WI38 (cell line): ENCODE results near the gene EBI3.
"Not testable (repeated sequence)": the region's sequence is repeated elsewhere in the genome, so short reads cannot be mapped to it uniquely, and the experiment has no call there.

Source experiments
- H3K4me3 ChIP-seq: 2 replicates; pipeline ENCODE4 v1.5.1; 2011; ENCODE audit warnings: low read depth, mild to moderate bottlenecking, control low read depth, low read length
- CTCF ChIP-seq: IDR thresholded peaks from 2 replicates; pipeline ENCODE4 v1.5.1; 2012; ENCODE audit warnings: low read depth, mild to moderate bottlenecking, control low read depth, low read length

EBI3 gene

DNA sequence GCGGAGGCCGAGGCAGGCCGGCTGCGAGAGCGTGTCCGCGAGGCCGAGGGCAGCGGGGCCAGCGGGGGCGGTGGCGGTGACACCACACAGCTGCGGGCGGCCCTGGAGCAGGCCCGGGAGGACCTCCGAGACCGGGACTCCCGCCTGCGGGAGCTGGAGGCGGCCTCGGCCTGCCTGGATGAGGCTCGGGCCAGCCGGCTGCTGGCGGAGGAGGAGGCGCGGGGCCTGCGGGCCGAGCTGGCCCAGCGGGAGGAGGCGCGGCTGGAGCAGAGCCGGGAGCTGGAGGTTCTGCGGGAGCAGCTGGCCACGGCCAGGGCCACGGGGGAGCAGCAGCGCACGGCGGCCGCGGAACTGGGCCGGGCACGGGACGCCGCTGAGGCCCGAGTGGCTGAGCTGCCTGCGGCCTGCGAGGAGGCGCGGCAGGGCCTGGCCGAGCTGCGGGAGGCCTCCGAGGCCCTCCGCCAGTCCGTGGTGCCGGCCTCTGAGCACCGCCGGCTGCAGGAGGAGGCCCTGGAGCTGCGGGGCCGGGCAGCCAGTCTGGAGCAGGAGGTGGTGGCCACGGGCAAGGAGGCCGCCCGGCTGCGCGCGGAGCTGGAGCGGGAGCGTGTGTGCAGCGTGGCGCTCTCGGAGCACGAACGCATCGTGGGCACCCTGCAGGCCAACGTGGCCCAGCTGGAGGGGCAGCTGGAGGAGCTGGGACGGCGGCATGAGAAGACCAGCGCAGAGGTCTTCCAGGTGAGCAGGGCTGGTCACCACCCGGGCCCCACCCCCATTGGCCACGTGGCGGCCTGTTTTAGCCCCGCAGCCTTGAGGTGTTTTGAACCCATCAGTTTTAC, 11.7 kb upstream of the EBI3 start:
- TF ChIP-seq CTCF: no peak

GRCh38 chr19:4218523-4218922, 10.8 kb upstream of the EBI3 start:
- not testable (repeated sequence) for H3K4me3 ChIP-seq

More for the DNA sequence above, 11.7 kb upstream of the EBI3 start:
- no peak overlapping the region for H3K4me3 ChIP-seq

GRCh38 chr19:4220188-4220587, 9.1 kb upstream of the EBI3 start:
- no peak for TF ChIP-seq CTCF
- no peak overlapping the region for H3K4me3 ChIP-seq

DNA sequence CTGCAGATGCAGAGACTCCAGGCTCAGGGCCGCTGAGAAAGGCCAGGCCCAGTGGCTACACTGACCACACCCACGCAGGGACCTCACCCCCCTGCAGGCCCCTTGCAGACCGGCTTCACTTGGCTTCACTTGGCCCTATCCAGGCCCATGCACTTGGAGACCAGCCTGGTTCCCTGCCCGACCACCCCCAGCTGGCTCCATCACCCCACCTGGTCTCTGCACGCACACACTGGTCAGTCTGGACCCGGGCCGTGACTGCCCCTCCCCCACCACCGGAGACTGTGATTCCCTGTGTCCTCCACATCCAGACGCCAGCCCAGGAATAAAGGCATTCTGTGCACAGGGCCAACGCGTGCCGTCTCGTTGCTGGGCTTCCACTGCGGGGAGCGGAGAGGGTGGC, 4.9 kb upstream of the EBI3 start:
- H3K4me3 ChIP-seq: no peak overlapping the region
- TF ChIP-seq CTCF: no peak

- no peak for TF ChIP-seq CTCF
These were observed 3.4 kb upstream of the EBI3 start for GRCh38 chr19:4225885-4226284.

DNA sequence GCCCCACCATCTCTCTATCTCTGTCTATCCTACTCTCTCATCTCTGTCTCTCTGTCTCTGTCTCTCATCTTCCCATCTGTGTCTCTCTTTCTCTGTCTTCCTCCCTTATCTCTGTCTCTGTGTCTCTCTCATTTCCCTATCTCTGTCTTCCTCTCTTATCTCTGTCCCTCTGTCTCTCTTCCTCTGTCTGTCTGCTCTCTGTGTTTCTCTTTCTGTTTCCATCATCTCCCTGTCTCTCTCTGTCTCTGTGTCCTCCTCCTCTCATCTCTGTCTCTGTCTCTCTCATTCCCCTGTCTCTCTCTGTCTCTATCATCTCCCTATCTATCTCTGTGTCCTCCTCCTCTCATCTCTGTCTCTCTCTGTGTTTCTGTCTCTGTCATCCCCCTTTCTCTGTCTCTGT, 1.6 kb upstream of the EBI3 start:
- no peak for TF ChIP-seq CTCF
- no peak overlapping the region for H3K4me3 ChIP-seq

More at GRCh38 chr19:4225885-4226284, 3.4 kb upstream of the EBI3 start:
- H3K4me3 ChIP-seq: no peak overlapping the region

GRCh38 chr19:4228765-4229178, 551 bp upstream of the EBI3 start:
- TF ChIP-seq CTCF: no peak
- H3K4me3 ChIP-seq: no peak overlapping the region

DNA sequence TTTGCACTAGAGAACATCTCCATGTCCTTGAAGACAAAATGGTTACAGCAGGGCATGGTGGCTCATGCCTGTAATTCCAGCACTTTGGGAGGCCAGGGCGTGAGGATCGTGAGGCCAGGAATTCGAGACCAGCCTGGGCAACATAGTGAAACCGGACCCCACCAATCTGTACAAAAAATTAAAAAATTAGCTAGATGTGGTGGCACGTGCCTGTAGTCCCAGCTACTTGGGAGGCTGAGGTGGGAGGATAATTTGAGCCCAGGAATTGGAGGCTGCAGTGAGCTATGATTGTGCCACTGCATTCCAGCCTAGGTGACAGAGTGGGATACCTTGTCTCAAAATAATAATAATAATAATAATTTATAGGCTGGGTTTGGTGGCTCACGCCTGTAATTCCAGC, 914 bp downstream of the EBI3 start:
- H3K4me3 ChIP-seq: not testable (repeated sequence)

DNA sequence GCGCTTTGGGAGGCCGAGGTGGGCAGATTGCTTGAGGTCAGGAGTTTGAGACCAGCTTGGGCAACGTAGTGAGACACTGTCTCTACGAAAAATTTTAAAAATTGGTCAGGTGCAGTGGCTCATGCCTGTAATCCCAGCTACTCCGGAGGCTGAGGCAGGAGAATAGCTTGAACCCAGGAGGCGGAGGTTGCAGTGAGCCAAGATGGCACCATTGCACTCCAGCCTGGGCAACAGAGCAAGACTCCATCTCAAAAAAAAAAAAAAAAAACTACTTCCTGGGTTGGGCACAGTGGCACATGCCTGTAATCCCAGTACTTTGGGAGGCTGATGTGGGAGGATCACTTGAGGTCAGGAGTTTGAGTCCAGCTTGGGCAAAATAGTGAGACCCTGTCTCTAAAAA, 2.2 kb downstream of the EBI3 start:
- H3K4me3 ChIP-seq: not testable (repeated sequence)

DNA sequence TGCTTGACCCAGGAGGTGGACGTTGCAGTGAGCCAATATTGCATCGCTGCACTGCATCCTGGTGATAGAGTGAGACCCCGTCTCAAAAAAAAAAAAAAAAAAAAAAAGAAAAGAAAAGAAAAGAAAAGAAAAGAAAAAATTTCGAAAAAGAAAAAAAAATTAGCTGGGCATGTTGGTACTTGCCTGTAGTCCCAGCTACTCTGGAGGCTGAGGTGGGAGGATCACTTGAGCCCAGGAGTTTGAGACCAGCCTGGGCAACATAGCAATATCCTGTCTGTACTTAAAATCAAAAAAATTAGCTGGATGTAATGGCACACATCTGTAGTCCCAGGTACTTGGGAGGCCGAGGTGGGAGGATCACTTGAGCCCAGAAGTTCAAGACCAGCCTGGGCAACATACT, 2.8 kb downstream of the EBI3 start:
- not testable (repeated sequence) for H3K4me3 ChIP-seq
